ENCODE results near the gene TULP4.

- no peak for TF ChIP-seq MAX (IDR thresholded peaks at IDR 0.05)
- no peak for TF ChIP-seq TAF1 (IDR thresholded peaks at IDR 0.05; ENCODE audit: low read depth)
- TF ChIP-seq EP300 (IDR thresholded peaks at IDR 0.05; ENCODE audit: borderline replicate concordance), result no peak
Measured at GRCh38 chr6:158384671-158385110, 72.4 kb downstream of the TULP4 start.
